ENCODE data around the gene AKT3.

AKT3 gene

DNA sequence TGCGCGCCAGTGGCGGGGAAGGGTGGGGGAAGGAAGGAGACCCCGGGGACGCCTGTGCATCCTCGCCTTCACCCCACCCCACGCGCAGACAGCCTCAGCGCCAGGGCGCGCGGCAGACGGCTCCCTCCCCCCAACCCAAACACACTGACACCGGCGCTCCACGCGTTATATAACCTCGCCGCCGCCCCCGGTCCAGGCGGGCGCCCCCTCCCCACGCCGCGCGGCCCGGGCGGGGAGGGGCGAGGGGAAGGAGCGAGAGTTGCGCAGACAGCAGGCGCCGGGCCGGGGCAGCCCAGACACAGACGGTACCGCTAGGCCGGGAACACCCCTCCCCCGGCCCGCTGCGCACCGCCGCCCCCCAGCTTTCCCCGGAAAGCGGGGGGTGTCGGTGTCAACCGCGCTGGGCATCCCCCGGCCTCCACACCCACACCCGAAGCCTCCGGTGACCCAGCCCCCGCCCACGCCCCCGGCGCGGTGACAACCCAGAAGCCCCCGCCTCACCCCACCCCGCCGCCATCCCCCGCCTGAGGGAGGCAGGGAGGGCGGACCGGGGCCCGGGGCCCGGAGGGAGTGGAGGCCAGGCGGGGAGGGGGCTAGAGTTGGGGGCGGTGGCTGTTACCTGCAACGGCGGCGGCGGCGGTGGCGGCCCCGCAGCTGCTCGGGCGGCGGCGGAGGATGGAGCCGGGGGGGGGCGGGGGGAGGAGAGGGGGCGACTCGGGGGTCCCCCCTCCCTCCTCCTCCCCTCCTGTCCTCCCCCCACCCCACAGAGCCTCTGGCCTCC, 432 bp downstream of the AKT3 start:
- peak overlapping the region; percentile 76 for H3K4me3 ChIP-seq (ENCODE audit: low read length)
- no peak for DNase-seq (ENCODE audit: low read depth)
- TF ChIP-seq, protein P1, sequence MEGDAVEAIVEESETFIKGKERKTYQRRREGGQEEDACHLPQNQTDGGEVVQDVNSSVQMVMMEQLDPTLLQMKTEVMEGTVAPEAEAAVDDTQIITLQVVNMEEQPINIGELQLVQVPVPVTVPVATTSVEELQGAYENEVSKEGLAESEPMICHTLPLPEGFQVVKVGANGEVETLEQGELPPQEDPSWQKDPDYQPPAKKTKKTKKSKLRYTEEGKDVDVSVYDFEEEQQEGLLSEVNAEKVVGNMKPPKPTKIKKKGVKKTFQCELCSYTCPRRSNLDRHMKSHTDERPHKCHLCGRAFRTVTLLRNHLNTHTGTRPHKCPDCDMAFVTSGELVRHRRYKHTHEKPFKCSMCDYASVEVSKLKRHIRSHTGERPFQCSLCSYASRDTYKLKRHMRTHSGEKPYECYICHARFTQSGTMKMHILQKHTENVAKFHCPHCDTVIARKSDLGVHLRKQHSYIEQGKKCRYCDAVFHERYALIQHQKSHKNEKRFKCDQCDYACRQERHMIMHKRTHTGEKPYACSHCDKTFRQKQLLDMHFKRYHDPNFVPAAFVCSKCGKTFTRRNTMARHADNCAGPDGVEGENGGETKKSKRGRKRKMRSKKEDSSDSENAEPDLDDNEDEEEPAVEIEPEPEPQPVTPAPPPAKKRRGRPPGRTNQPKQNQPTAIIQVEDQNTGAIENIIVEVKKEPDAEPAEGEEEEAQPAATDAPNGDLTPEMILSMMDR (conservative IDR thresholded peaks at IDR 0.05; ENCODE audit: low read depth, low read length) = no peak

DNA sequence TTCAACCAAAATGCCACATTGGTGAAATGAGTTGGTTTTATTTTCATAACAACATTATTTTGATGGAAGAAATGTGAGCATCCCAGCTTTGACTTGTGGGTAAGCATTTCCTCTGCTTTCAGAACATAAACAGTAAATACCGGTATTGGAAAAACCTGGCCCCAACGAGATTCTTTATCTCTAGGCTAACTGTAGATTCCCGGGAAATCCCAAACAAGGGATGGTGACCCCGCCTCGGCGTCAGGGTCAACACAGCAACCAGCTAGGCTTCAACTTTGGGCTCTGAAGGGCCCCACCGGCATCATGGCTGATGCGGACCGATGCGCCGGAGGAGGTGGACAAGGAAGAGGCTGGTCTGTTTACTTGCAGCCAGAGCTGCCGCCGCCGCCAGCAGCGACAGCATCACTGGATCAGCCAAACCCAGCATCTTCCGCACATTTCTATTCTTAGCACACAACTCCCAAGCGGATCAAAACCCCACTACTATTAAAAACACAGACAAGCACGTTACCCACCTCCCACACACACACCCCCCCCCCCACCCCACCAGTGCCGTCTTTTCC, 1.1 kb downstream of the AKT3 start:
- TF ChIP-seq, protein P1 (conservative IDR thresholded peaks at IDR 0.05; ENCODE audit: low read depth, low read length) = no peak
- H3K4me3 ChIP-seq (ENCODE audit: low read length) = peak overlapping the region; percentile 76
- DNase-seq (ENCODE audit: low read depth) = peak; percentile 32

- TF ChIP-seq, protein P1 (conservative IDR thresholded peaks at IDR 0.05; ENCODE audit: low read depth, low read length) = no peak
- no peak for DNase-seq (ENCODE audit: low read depth)
- H3K4me3 ChIP-seq (ENCODE audit: low read length) = peak overlapping the region; percentile 76
Measured at GRCh38 chr1:243848165-243848857, 1.7 kb downstream of the AKT3 start.

DNA sequence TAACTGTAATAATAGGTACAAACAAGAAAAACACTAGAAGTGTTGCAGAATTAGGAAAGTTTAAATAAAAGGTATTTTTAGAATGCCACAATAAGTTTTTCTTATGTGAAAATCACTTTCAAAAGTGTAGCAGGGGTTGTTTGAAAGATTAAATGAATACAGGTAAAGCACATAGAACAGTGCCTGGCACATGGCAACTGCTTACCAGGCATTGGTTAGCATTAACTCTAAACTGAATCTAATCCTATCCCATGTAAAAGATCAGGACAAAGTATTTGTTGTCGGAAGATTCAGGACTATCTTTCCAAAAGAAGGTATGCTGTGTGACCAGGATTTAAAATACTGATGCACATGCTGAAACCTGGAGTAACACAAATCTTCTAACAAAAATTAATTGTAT, 3.3 kb downstream of the AKT3 start:
- TF ChIP-seq, protein P1 (conservative IDR thresholded peaks at IDR 0.05; ENCODE audit: low read depth, low read length) = no peak
- no peak overlapping the region for H3K4me3 ChIP-seq (ENCODE audit: low read length)
- no peak for DNase-seq (ENCODE audit: low read depth)

DNA sequence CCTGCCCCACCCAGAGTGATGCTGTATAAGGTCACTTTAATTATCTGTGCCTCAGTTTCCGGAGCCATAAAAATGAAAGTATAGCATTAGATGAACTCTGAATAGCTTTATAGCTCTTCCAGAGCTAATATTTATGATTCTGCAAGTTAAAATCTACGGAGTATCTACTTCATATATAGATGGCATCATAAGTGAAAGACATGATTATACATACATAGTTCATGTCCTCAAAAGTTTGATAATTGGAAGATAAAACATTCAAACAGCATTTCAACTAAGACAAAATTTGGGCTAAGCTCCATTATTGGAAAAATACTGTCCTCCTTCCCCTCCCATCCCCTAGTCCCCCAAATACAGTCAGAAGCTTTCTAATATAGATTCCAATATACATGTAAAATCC, 4.2 kb downstream of the AKT3 start:
- no peak for DNase-seq (ENCODE audit: low read depth)
- no peak overlapping the region for H3K4me3 ChIP-seq (ENCODE audit: low read length)
- TF ChIP-seq, protein P1 (conservative IDR thresholded peaks at IDR 0.05; ENCODE audit: low read depth, low read length) = no peak

GRCh38 chr1:243844186-243844585, 5.9 kb downstream of the AKT3 start:
- DNase-seq (ENCODE audit: low read depth) = no peak
- TF ChIP-seq, protein P1 (conservative IDR thresholded peaks at IDR 0.05; ENCODE audit: low read depth, low read length) = no peak
- no peak overlapping the region for H3K4me3 ChIP-seq (ENCODE audit: low read length)
